Activated CD4-positive, alpha-beta memory T cell treated with anti-CD3 and anti-CD28 coated beads for 36 hours (primary cell): Measurements from ENCODE around the gene PRRG2. TPM values are rescaled to one million over a fixed set of nuclear protein-coding genes. Genes with fewer than 3 reads are reported as not detected.

Source experiments
- CTCF ChIA-PET: fragments of 350-600 bp; sonication (Branson Sonifier 250); formaldehyde crosslinking; loops from one replicate; lab custom pipeline; 2021; ENCODE audit warnings: antibody characterized with exemption, inconsistent platforms; lab: Charles Lee
- POLR2A ChIA-PET: fragments of 350-600 bp; sonication (Branson Sonifier 250); formaldehyde crosslinking; loops from one replicate; lab custom pipeline; 2021; ENCODE audit warnings: antibody characterized with exemption; lab: Charles Lee
- DNase-seq: peaks from one replicate; pipeline ENCODE4 v3.0.0-alpha.2; 2020
- H3K27ac Mint-ChIP-seq: one replicate; pipeline ENCODE4 v1.8.0; 2021; ENCODE audit warnings: mixed read lengths
- H3K27me3 Mint-ChIP-seq: one replicate; pipeline ENCODE4 v1.8.0; 2021; ENCODE audit warnings: mixed read lengths
- H3K36me3 Mint-ChIP-seq: one replicate; pipeline ENCODE4 v1.8.0; 2021; ENCODE audit warnings: mixed read lengths
- H3K4me1 Mint-ChIP-seq: one replicate; pipeline ENCODE4 v1.8.0; 2021; ENCODE audit warnings: low read depth, mixed read lengths
- H3K4me3 Mint-ChIP-seq: one replicate; pipeline ENCODE4 v1.8.0; 2021; ENCODE audit warnings: mild to moderate bottlenecking, mixed read lengths
- H3K9me3 Mint-ChIP-seq: one replicate; pipeline ENCODE4 v1.8.0; 2021; ENCODE audit warnings: mixed read lengths
- intact Hi-C: fragments of 100-400 bp; cut with micrococcal nuclease; formaldehyde crosslinking; loops from one replicate; pipeline ENCODE4 v1.15.1; 2023
- total RNA-seq, 2 experiments: library from RNA; stranded (reverse); gene quantifications; one replicate each; pipeline ENCODE4 v1.2.3, GENCODE V29; 2021

The PRRG2 gene
- total RNA-seq, 2 experiments from 2014 or later, result 0.85 to 1.5 TPM

DNA sequence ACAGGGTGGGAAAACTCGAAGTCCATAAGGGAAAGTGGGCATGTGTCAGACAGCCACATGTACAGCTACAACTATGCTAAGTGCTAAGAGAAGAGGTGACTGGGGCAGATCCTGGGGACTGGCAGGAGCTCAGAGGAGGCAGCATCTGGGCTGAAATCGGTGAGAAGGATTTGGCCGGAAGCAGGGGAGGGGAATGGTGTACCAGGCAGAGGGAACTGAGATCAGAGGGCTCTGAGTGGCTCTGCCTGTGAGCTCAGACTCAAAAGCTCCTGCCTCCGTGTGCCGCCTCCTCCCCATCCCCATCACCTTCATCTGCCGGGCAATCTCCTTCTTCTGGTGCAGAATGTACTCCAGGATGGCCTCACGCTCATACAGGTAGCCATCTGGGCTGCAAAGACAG, 22.5 kb upstream of the PRRG2 start:
- peaks cover 37% of the 10 kb centered on the region for H3K36me3 Mint-ChIP-seq
- H3K27me3 Mint-ChIP-seq, result no peaks in the 10 kb centered on the region
- POLR2A ChIA-PET, result interaction anchor here (0.7 to 1.4 kb wide), 8 partner anchors 11 to 311 kb away, joined by 3 to 5 read pairs (median 3); partner anchors contain the start of gene PRRG2
- no peaks in the 10 kb centered on the region for H3K9me3 Mint-ChIP-seq
- peak overlapping the region; percentile 90 for H3K27ac Mint-ChIP-seq
- intact Hi-C loops, result loop anchor here (5.0 kb wide), 1 partner anchor 209 kb away; the partner anchor contains the start of gene AP2A1
- CTCF ChIA-PET, result interaction anchor here (0.9 to 10.8 kb wide), 5 partner anchors 11 to 120 kb away, joined by 3 to 108 read pairs (median 6); no protein-coding TSS in a partner anchor
- H3K4me1 Mint-ChIP-seq, result peaks cover 78% of the 10 kb centered on the region
- peak; percentile 65 for DNase-seq
- peak overlapping the region; percentile 79 for H3K4me3 Mint-ChIP-seq

DNA sequence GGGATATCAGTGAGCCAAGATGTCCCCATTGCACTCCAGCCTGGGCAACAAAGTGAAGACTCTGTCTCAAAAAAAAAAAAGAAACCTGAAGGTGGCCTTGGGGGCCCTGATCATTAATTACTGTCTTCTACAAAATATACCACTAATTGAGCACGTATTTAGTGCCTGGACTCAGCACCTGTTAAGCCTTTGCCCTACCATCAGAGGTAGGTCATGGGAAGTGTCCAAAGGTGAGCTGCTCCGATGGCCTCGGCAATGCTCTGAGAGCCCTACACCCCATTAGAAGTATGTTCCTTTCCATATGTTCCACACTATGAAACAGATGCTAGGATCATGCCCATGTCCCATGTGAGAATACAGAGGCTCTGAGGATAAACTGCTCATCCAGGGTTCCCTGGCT, 21.7 kb upstream of the PRRG2 start:
- no peak for DNase-seq
- Mint-ChIP-seq H3K27ac (peak overlapping the region; percentile 90), H3K36me3 (peaks cover 41% of the 10 kb centered on the region), H3K27me3 (no peaks in the 10 kb centered on the region), H3K4me3 (peak overlapping the region; percentile 79), H3K4me1 (peaks cover 77% of the 10 kb centered on the region), H3K9me3 (no peaks in the 10 kb centered on the region)
- CTCF ChIA-PET, result interaction anchor here (0.9 to 10.8 kb wide), 4 partner anchors 11 to 119 kb away, joined by 3 to 108 read pairs (median 34); no protein-coding TSS in a partner anchor
- intact Hi-C loops, result loop anchor here (5.0 kb wide), 1 partner anchor 208 kb away; the partner anchor contains the start of gene AP2A1
- POLR2A ChIA-PET, result interaction anchor here (1.3 to 1.4 kb wide), 3 partner anchors 20 to 310 kb away, joined by 3 to 5 read pairs (median 3); no protein-coding TSS in a partner anchor

- Mint-ChIP-seq H3K36me3 (peaks cover 42% of the 10 kb centered on the region), H3K4me1 (peaks cover 77% of the 10 kb centered on the region), H3K27me3 (no peaks in the 10 kb centered on the region), H3K4me3 (peak overlapping the region; percentile 79), H3K9me3 (no peaks in the 10 kb centered on the region), H3K27ac (peak overlapping the region; percentile 90)
- POLR2A ChIA-PET, result no interaction called here
- intact Hi-C loops, result loop anchor here (5.0 kb wide), 1 partner anchor 207 kb away; the partner anchor contains the start of gene AP2A1
- peak; percentile 52 for DNase-seq
- CTCF ChIA-PET, result interaction anchor here (1.5 to 10.8 kb wide), 4 partner anchors 7 to 54 kb away, joined by 6 to 108 read pairs (median 36); no protein-coding TSS in a partner anchor
These were observed 21.2 kb upstream of the PRRG2 start for GRCh38 chr19:49559928-49560327.

- Mint-ChIP-seq H3K36me3 (peaks cover 42% of the 10 kb centered on the region), H3K4me1 (peaks cover 77% of the 10 kb centered on the region), H3K4me3 (peak overlapping the region; percentile 79), H3K27me3 (no peaks in the 10 kb centered on the region), H3K9me3 (no peaks in the 10 kb centered on the region), H3K27ac (peak overlapping the region; percentile 90)
- intact Hi-C loops, result no loop called here
- CTCF ChIA-PET, result interaction anchor here (1.5 to 10.8 kb wide), 6 partner anchors 8 to 57 kb away, joined by 3 to 108 read pairs (median 8); no protein-coding TSS in a partner anchor
- POLR2A ChIA-PET, result interaction anchor here (0.8 kb wide), 1 partner anchor 8 kb away, joined by 4 read pairs; no protein-coding TSS in a partner anchor
- peak; percentile 69 for DNase-seq
These were observed 20.7 kb upstream of the PRRG2 start for GRCh38 chr19:49560358-49560900.

- peaks cover 18% of the 10 kb centered on the region for H3K36me3 Mint-ChIP-seq
- peak; percentile 82 for DNase-seq
- H3K4me1 Mint-ChIP-seq, result peaks cover 78% of the 10 kb centered on the region
- ChIA-PET CTCF (interaction anchor here (1.2 to 10.8 kb wide), 3 partner anchors 17 to 62 kb away, joined by 4 to 108 read pairs (median 8); no protein-coding TSS in a partner anchor), POLR2A (interaction anchor here (1.4 kb wide), 2 partner anchors 10 to 12 kb away, joined by 3 to 6 read pairs; no protein-coding TSS in a partner anchor)
- H3K9me3 Mint-ChIP-seq, result no peaks in the 10 kb centered on the region
- intact Hi-C loops, result loop anchor here (1.0 kb wide), 1 partner anchor 10 kb away; no protein-coding TSS in a partner anchor
- peak overlapping the region; percentile 90 for H3K27ac Mint-ChIP-seq
- H3K4me3 Mint-ChIP-seq, result peak overlapping the region; percentile 38
- no peaks in the 10 kb centered on the region for H3K27me3 Mint-ChIP-seq
These were observed 16.5 kb upstream of the PRRG2 start for GRCh38 chr19:49564616-49565045.

- Mint-ChIP-seq H3K27ac (peak overlapping the region; percentile 90), H3K36me3 (peaks cover 14% of the 10 kb centered on the region), H3K9me3 (no peaks in the 10 kb centered on the region), H3K4me3 (no peak overlapping the region), H3K27me3 (no peaks in the 10 kb centered on the region), H3K4me1 (peaks cover 78% of the 10 kb centered on the region)
- POLR2A ChIA-PET, result interaction anchor here (0.6 to 1.4 kb wide), 4 partner anchors 11 to 82 kb away, joined by 3 to 6 read pairs (median 4); no protein-coding TSS in a partner anchor
- CTCF ChIA-PET, result interaction anchor here (1.2 to 10.8 kb wide), 3 partner anchors 18 to 62 kb away, joined by 4 to 108 read pairs (median 8); no protein-coding TSS in a partner anchor
- intact Hi-C loops, result no loop called here
- DNase-seq, result no peak
These were observed 15.9 kb upstream of the PRRG2 start for GRCh38 chr19:49565261-49565660.

DNA sequence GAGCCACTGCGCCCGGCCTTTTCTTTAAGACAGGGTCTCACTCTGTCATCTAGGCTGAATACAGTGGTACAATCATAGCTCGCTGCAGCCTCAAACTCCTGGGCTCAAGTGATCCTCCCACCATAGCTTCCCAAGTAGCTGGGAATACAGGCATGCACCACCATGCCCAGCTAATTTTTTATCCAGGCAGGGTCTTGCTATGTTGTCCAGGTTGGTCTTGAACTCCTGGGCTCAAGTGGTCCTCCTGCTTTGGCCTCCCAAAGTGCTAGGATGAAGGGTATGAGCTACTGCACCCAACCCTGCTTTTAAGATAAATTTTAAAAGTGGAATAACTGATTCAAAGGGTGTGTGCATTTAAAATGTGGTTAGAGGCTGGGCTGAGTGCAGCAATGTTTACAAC, 14.8 kb upstream of the PRRG2 start:
- Mint-ChIP-seq H3K9me3 (no peaks in the 10 kb centered on the region), H3K27me3 (no peaks in the 10 kb centered on the region), H3K4me3 (no peak overlapping the region), H3K4me1 (peaks cover 76% of the 10 kb centered on the region), H3K36me3 (peaks cover 14% of the 10 kb centered on the region), H3K27ac (peak overlapping the region; percentile 45)
- POLR2A ChIA-PET, result interaction anchor here (0.6 to 1.5 kb wide), 3 partner anchors 14 to 1395 kb away, joined by 3 to 5 read pairs (median 4); partner anchors contain the start of gene RPS11
- CTCF ChIA-PET, result interaction anchor here (0.6 to 10.8 kb wide), 5 partner anchors 11 to 368 kb away, joined by 3 to 108 read pairs (median 4); no protein-coding TSS in a partner anchor
- intact Hi-C loops, result no loop called here
- DNase-seq, result no peak

- Mint-ChIP-seq H3K4me3 (peak overlapping the region; percentile 27), H3K27ac (peak overlapping the region; percentile 91), H3K36me3 (peaks cover 14% of the 10 kb centered on the region), H3K9me3 (no peaks in the 10 kb centered on the region), H3K4me1 (peaks cover 64% of the 10 kb centered on the region), H3K27me3 (no peaks in the 10 kb centered on the region)
- DNase-seq, result peak; percentile 76
- intact Hi-C loops, result loop anchor here (1.0 to 2.0 kb wide), 3 partner anchors 14 to 109 kb away; partner anchors contain the start of genes PRMT1 and PRR12
- ChIA-PET CTCF (interaction anchor here (3.9 to 6.9 kb wide), 3 partner anchors 18 to 61 kb away, joined by 30 to 202 read pairs (median 171); no protein-coding TSS in a partner anchor), POLR2A (interaction anchor here (0.8 kb wide), 1 partner anchor 69 kb away, joined by 3 read pairs; no protein-coding TSS in a partner anchor)
These were observed 13.2 kb upstream of the PRRG2 start for GRCh38 chr19:49567861-49568441.

GRCh38 chr19:49570138-49570856, 10.8 kb upstream of the PRRG2 start:
- peaks cover 5% of the 10 kb centered on the region for H3K36me3 Mint-ChIP-seq
- no peaks in the 10 kb centered on the region for H3K27me3 Mint-ChIP-seq
- ChIA-PET POLR2A (interaction anchor here (0.6 to 1.9 kb wide), 4 partner anchors 10 to 472 kb away, joined by 3 to 8 read pairs (median 4); partner anchors contain the start of genes NOSIP and PRR12), CTCF (interaction anchor here (0.6 to 6.9 kb wide), 27 partner anchors 10 to 302 kb away, joined by 3 to 202 read pairs (median 6); partner anchors contain the start of genes FLT3LG, NOSIP, PRMT1 and PRRG2)
- intact Hi-C loops, result loop anchor here (1.0 kb wide), 1 partner anchor 64 kb away; no protein-coding TSS in a partner anchor
- peak overlapping the region; percentile 85 for H3K27ac Mint-ChIP-seq
- no peaks in the 10 kb centered on the region for H3K9me3 Mint-ChIP-seq
- peak; percentile 81 for DNase-seq
- peaks cover 47% of the 10 kb centered on the region for H3K4me1 Mint-ChIP-seq
- H3K4me3 Mint-ChIP-seq, result peak overlapping the region; percentile 37

DNA sequence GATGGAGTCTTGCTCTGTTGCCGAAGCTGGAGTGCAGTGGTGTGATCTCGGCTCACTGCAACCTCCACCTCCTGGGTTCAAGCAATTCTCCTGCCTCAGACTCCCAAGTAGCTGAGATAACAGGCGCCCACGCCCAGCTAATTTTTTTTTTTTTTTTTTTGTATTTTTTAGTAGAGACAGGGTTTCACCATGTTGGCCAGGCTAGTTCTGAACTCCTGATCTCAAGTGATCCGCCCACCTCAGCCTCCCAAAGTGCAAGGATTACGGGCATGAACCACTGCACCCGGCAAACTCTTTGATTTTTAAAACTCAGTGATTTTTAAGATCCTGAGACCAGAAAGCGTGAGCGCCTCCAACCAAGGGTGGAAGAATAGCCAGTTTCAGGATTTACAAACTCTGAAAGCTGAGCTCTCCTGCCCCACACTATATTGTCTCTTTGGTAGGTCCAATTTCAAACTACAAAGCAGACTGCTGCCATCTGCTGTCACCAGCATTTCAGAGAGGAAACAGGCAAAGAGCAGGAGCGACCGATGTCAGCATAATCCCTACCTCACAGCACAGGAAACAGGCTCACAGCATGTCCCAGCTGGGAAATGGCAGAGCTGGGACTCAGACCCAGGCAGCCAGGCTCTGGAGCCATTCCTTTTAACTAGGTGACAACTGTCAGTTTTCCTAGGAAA, 10.0 kb upstream of the PRRG2 start:
- peaks cover 40% of the 10 kb centered on the region for H3K4me1 Mint-ChIP-seq
- DNase-seq, result peak; percentile 50
- intact Hi-C loops, result loop anchor here (1.0 kb wide), 1 partner anchor 65 kb away; no protein-coding TSS in a partner anchor
- ChIA-PET POLR2A (interaction anchor here (0.6 to 1.9 kb wide), 2 partner anchors 9 to 473 kb away, joined by 3 to 8 read pairs; partner anchors contain the start of gene NOSIP), CTCF (interaction anchor here (0.7 to 6.9 kb wide), 21 partner anchors 9 to 128 kb away, joined by 3 to 202 read pairs (median 7); partner anchors contain the start of genes FLT3LG, NOSIP, PIH1D1 and PRMT1)
- no peak overlapping the region for H3K4me3 Mint-ChIP-seq
- H3K36me3 Mint-ChIP-seq, result peaks cover 5% of the 10 kb centered on the region
- no peaks in the 10 kb centered on the region for H3K27me3 Mint-ChIP-seq
- no peaks in the 10 kb centered on the region for H3K9me3 Mint-ChIP-seq
- H3K27ac Mint-ChIP-seq, result peak overlapping the region; percentile 46
